CD4-positive, alpha-beta T cell (primary cell): Measurements from ENCODE around the gene LAMA3. TPM values are rescaled to one million over a fixed set of nuclear protein-coding genes. Genes with fewer than 3 reads are reported as not detected.

Experiments
- ATAC-seq: fragments of 200-7000 bp; cut with Tn5 transposase; one replicate; pipeline ENCODE4 v1.10.0; 2022; ENCODE audit warnings: mild to moderate bottlenecking; ENCODE audit not compliant: poor library complexity
- CTCF ChIA-PET: fragments of 350-600 bp; sonication (Branson Sonifier 250); formaldehyde crosslinking; loops from one replicate; lab custom pipeline; 2021; ENCODE audit warnings: antibody characterized with exemption, inconsistent platforms; lab: Charles Lee
- POLR2A ChIA-PET: fragments of 350-600 bp; sonication (Branson Sonifier 250); formaldehyde crosslinking; loops from one replicate; lab custom pipeline; 2021; ENCODE audit warnings: antibody characterized with exemption, inconsistent platforms; lab: Charles Lee
- DNase-seq, 14 experiments: peaks; one replicate each; pipeline ENCODE4 v3.0.0-alpha.2; 2013 to 2020; ENCODE audit warnings: mixed read lengths in 2 of 14
- H3K27ac ChIP-seq, 2 donors: one replicate each; pipeline versions ENCODE4 v1.5.1 to v1.7.0; 2013; ENCODE audit warnings: low read length in 2 of 2, low read depth in 1 of 2, mild to moderate bottlenecking in 1 of 2
- H3K27me3 ChIP-seq, 2 experiments: 1 replicate in 1 of 2; 2 replicates in 1 of 2; pipeline versions ENCODE4 v1.6.1 to v1.7.0; 2013; ENCODE audit warnings: low read length in 2 of 2, control low read depth in 1 of 2, mild to moderate bottlenecking in 1 of 2, moderate library complexity in 1 of 2; ENCODE audit not compliant: insufficient read depth in 2 of 2, control insufficient read depth in 1 of 2
- H3K36me3 ChIP-seq: one replicate; pipeline ENCODE4 v1.6.1; 2013; ENCODE audit warnings: low read length, control low read depth; ENCODE audit not compliant: insufficient read depth
- H3K4me1 ChIP-seq: one replicate; pipeline ENCODE4 v1.6.1; 2013; ENCODE audit warnings: low read length, control low read depth; ENCODE audit not compliant: insufficient read depth
- H3K4me3 ChIP-seq: one replicate; pipeline ENCODE4 v1.5.1; 2013; ENCODE audit warnings: mild to moderate bottlenecking, low read length, moderate library complexity
- H3K9me3 ChIP-seq, 2 experiments: 1 replicate in 1 of 2; 2 replicates in 1 of 2; pipeline versions ENCODE4 v1.6.1 to v1.7.0; 2013; ENCODE audit warnings: low read length in 2 of 2, mild to moderate bottlenecking in 2 of 2, control low read depth in 1 of 2, moderate library complexity in 1 of 2; ENCODE audit not compliant: control insufficient read depth in 1 of 2, insufficient read depth in 1 of 2
- H3K27ac Mint-ChIP-seq: one replicate; pipeline ENCODE4 v1.8.0; 2020; ENCODE audit warnings: mixed read lengths
- H3K27me3 Mint-ChIP-seq: one replicate; pipeline ENCODE4 v1.8.0; 2021; ENCODE audit warnings: mixed read lengths
- H3K36me3 Mint-ChIP-seq: one replicate; pipeline ENCODE4 v1.8.0; 2021; ENCODE audit warnings: low read depth, mixed read lengths
- H3K4me1 Mint-ChIP-seq: one replicate; pipeline ENCODE4 v1.8.0; 2021; ENCODE audit warnings: low read depth, mixed read lengths
- H3K4me3 Mint-ChIP-seq: one replicate; pipeline ENCODE4 v1.8.0; 2020; ENCODE audit warnings: mild to moderate bottlenecking, mixed read lengths
- H3K9me3 Mint-ChIP-seq: one replicate; pipeline ENCODE4 v1.8.0; 2020; ENCODE audit warnings: mixed read lengths
- CTCF ChIP-seq: fragments of 200-600 bp; IDR thresholded peaks from one replicate; pipeline ENCODE4 v1.8.0; 2022; ENCODE audit warnings: antibody characterized with exemption, mild to moderate bottlenecking
- intact Hi-C, 2 experiments: fragments of 100-400 bp; cut with DNase I in 1 of 2; cut with micrococcal nuclease in 1 of 2; formaldehyde crosslinking; loops; one replicate each; pipeline versions ENCODE4 v1.15.1 to v1.9.0; 2023 to 2025; cut with DNase I, micrococcal nuclease
- total RNA-seq, 174 experiments: library from RNA in 2 of 174; stranded (reverse) in 2 of 174; gene quantifications; one replicate each; pipeline ENCODE4 v1.2.3 and lab custom pipeline; 2021 to 2026

LAMA3 gene
- total RNA-seq, 2 experiments from 2014 or later = 0.19 TPM; not detected in 1

GRCh38 chr18:23650968-23651927 lies 38.0 kb upstream of the LAMA3 start:
- H3K4me1 Mint-ChIP-seq = no peaks in the 10 kb centered on the region

GRCh38 chr18:23652232-23652631 lies 37.0 kb upstream of the LAMA3 start:
- ATAC-seq = no peak
- no peak for DNase-seq
- H3K36me3 Mint-ChIP-seq = no peaks in the 10 kb centered on the region
- no peaks in the 10 kb centered on the region for H3K4me1 ChIP-seq
- H3K27me3 Mint-ChIP-seq = peaks cover 4% of the 10 kb centered on the region
- H3K4me1 Mint-ChIP-seq = no peaks in the 10 kb centered on the region
- POLR2A ChIA-PET = no interaction called here
- H3K27ac Mint-ChIP-seq = no peak overlapping the region
- intact Hi-C loops = no loop called here
- no peak overlapping the region for H3K4me3 Mint-ChIP-seq
- no peaks in the 10 kb centered on the region for H3K9me3 Mint-ChIP-seq
- no peak for TF ChIP-seq CTCF
- H3K27ac ChIP-seq = no peak overlapping the region
- CTCF ChIA-PET = no interaction called here
- H3K4me3 ChIP-seq = no peak overlapping the region
- no peaks in the 10 kb centered on the region for H3K36me3 ChIP-seq
- H3K27me3 ChIP-seq = no peaks in the 10 kb centered on the region
- H3K9me3 ChIP-seq = no peaks in the 10 kb centered on the region

More at GRCh38 chr18:23650968-23651927, 38.0 kb upstream of the LAMA3 start:
- H3K27ac Mint-ChIP-seq = no peak overlapping the region
- intact Hi-C loops = no loop called here
- H3K4me3 Mint-ChIP-seq = no peak overlapping the region
- H3K9me3 Mint-ChIP-seq = no peaks in the 10 kb centered on the region
- CTCF ChIA-PET = no interaction called here
- no peak for ATAC-seq
- H3K36me3 ChIP-seq = no peaks in the 10 kb centered on the region
- no peak for TF ChIP-seq CTCF
- H3K4me1 ChIP-seq = no peaks in the 10 kb centered on the region
- DNase-seq = no peak
- POLR2A ChIA-PET = no interaction called here
- peaks cover 4% of the 10 kb centered on the region for H3K27me3 Mint-ChIP-seq
- H3K36me3 Mint-ChIP-seq = no peaks in the 10 kb centered on the region
- no peak overlapping the region for H3K27ac ChIP-seq
- no peaks in the 10 kb centered on the region for H3K27me3 ChIP-seq
- no peaks in the 10 kb centered on the region for H3K9me3 ChIP-seq
- H3K4me3 ChIP-seq = no peak overlapping the region

GRCh38 chr18:23658285-23658684 lies 31.0 kb upstream of the LAMA3 start:
- no peaks in the 10 kb centered on the region for H3K9me3 Mint-ChIP-seq

More at GRCh38 chr18:23658285-23658684, 31.0 kb upstream of the LAMA3 start:
- Histone ChIP-seq H3K4me3 (no peak overlapping the region), H3K9me3 (no peaks in the 10 kb centered on the region), H3K27me3 (peaks cover 13 to 21% of the 10 kb centered on the region in 2 experiments), H3K4me1 (peaks cover 23% of the 10 kb centered on the region), H3K36me3 (no peaks in the 10 kb centered on the region), H3K27ac (no peak overlapping the region)
- H3K4me3 Mint-ChIP-seq = no peak overlapping the region
- ChIA-PET POLR2A (no interaction called here), CTCF (interaction anchor here (0.7 kb wide), 1 partner anchor 183 kb away, joined by 3 read pairs; no protein-coding TSS in a partner anchor)
- intact Hi-C loops = no loop called here
- ATAC-seq (no peak), DNase-seq (no peak)
- H3K27ac Mint-ChIP-seq = no peak overlapping the region
- H3K36me3 Mint-ChIP-seq = peaks cover 4% of the 10 kb centered on the region
- TF ChIP-seq CTCF = no peak
- H3K27me3 Mint-ChIP-seq = peaks cover 27% of the 10 kb centered on the region
- H3K4me1 Mint-ChIP-seq = peaks cover 21% of the 10 kb centered on the region
